Mucosa of descending colon (tissue), 3 donors: Measurements from ENCODE around the gene CERS2. TPM values are rescaled to one million over a fixed set of nuclear protein-coding genes. Genes with fewer than 3 reads are reported as not detected.
A peak's percentile ranks its signal among the peaks of the same experiment; 100 is the strongest.

Source experiments
- ATAC-seq: fragments of 200-7000 bp; cut with Tn5 transposase; one replicate; pipeline ENCODE4 v1.9.1; 2020; ENCODE audit warnings: mild to moderate bottlenecking, moderate library complexity
- DNase-seq, 3 donors: peaks; one replicate each; pipeline ENCODE4 v3.0.0-alpha.2; 2020
- H3K36me3 ChIP-seq: fragments of 200-600 bp; one replicate; pipeline ENCODE4 v1.8.0; 2021; ENCODE audit warnings: low read depth, mild to moderate bottlenecking
- H3K4me1 ChIP-seq: fragments of 200-600 bp; one replicate; pipeline ENCODE4 v1.8.0; 2021; ENCODE audit warnings: low read depth, mild to moderate bottlenecking
- H3K4me3 ChIP-seq: fragments of 200-600 bp; one replicate; pipeline ENCODE4 v1.8.0; 2021; ENCODE audit warnings: mild to moderate bottlenecking
- H3K9me3 ChIP-seq: fragments of 200-600 bp; one replicate; pipeline ENCODE4 v1.8.0; 2021; ENCODE audit warnings: mild to moderate bottlenecking
- CTCF ChIP-seq: fragments of 200-600 bp; IDR thresholded peaks from one replicate; pipeline ENCODE4 v1.8.0; 2022; ENCODE audit warnings: antibody characterized with exemption, mild to moderate bottlenecking
- intact Hi-C, 2 donors: fragments of 100-400 bp; cut with DNase I in 1 of 2; cut with micrococcal nuclease in 1 of 2; formaldehyde crosslinking; loops; one replicate each; pipeline versions ENCODE4 v1.11.0 to v1.11.1; 2022; cut with DNase I, micrococcal nuclease
- total RNA-seq, 3 donors: library from RNA; stranded (reverse); fragmentation: NEBNext Ultra II Directional in 2 of 3; extraction: Animal tissue kit (Norgen Biotek cat#: 25700) in 2 of 3; gene quantifications; one replicate each; pipeline versions ENCODE4 v1.2.1 to v1.2.4, GENCODE V29; 2021 to 2023
- donor health status: DM: no; HTN: no; CAD: no; lungs with moderate emphysema.
- donor health status: DM: no; HTN: no; CAD: no.
- donor health status: DM: no; HTN: yes; CAD: no.

Gene CERS2
- total RNA-seq, 3 donors from 2014 or later, result 142 to 209 (median 186) TPM

- ATAC-seq, result peak; percentile 73
- TF ChIP-seq CTCF, result no peak
- intact Hi-C loops, result loop anchor here in 1 of 2 donors (10.0 kb wide), 1 partner anchor 52 kb away; the partner anchor contains the start of gene SETDB1
- Histone ChIP-seq H3K4me1 (peaks cover 37% of the 10 kb centered on the region), H3K36me3 (no peaks in the 10 kb centered on the region), H3K9me3 (no peaks in the 10 kb centered on the region), H3K4me3 (no peak overlapping the region)
- peak; percentile 91 to 92 (median 91) for DNase-seq
Observed at GRCh38 chr1:150976879-150977694, 2.5 kb upstream of the CERS2 start.

DNA sequence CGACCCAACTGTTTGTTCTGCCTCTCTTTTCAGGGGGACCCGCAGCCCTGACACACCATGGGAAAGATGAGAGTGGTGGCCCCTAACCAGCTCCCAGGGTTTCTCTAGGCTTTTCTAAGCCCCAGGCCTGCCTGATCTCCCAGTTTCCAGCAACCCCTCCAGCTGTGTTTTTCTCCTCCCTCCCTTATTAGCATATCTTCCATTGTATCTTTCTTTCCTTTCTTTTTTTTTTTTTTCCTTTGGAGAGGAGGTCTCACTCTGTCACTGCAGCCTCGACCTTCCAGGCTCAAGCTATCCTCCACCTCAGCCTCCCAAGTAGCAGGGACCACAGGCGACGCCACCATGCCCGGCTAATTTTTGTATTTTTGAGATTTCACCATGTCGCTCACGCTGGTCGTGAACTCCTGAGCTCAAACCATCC lies 1.8 kb upstream of the CERS2 start:
- intact Hi-C loops, result loop anchor here in 1 of 2 donors (10.0 kb wide), 1 partner anchor 52 kb away; the partner anchor contains the start of gene SETDB1
- H3K36me3 ChIP-seq, result no peaks in the 10 kb centered on the region
- ATAC-seq (no peak), DNase-seq (no peak)
- no peak for TF ChIP-seq CTCF
- H3K4me1 ChIP-seq, result peaks cover 37% of the 10 kb centered on the region
- no peak overlapping the region for H3K4me3 ChIP-seq
- no peaks in the 10 kb centered on the region for H3K9me3 ChIP-seq

DNA sequence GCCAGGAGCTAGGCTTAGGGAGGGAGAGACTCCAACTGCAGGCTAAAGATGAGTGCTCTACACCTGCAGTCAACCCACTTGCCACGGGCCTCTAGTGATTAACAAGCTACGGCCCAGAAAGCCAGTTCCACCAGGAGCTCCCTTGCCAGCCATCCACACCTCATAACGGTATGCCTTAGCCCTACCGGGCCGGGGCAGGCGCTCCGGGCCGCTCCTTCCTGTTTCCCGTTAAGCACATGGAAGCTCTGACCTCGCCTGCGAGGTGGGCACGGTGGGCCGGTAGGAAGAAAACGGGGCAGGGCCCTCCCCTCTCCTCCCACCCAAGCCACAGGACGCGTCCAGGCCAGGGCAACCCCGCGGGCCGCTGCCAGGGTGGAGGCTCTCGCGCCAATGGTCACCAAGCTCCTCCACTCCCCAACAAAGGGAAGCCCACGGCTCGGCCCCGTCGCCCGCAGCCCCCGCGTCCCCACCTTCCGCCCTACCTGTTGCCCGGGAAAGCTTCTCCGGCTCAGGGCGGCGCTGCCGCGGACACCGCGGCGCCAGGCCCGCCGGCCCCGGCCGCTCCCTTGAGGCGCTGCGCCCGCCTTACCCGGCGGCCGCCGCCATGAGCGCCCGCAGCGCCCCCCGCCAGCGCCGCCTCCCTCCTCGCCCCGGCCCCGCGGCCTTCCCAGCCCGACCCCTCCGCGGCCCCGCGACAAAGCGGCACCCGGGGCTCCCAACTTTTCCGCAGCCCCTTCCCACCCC lies 627 bp downstream of the CERS2 start:
- peak; percentile 58 to 70 (median 67) for DNase-seq
- ATAC-seq, result peak; percentile 50
- peaks cover 46% of the 10 kb centered on the region for H3K4me1 ChIP-seq
- intact Hi-C loops, result loop anchor here in 1 of 2 donors (10.0 kb wide), 1 partner anchor 49 kb away; the partner anchor contains the start of gene SETDB1
- H3K4me3 ChIP-seq, result peak overlapping the region; percentile 83
- H3K9me3 ChIP-seq, result no peaks in the 10 kb centered on the region
- TF ChIP-seq CTCF, result no peak
- H3K36me3 ChIP-seq, result no peaks in the 10 kb centered on the region

DNA sequence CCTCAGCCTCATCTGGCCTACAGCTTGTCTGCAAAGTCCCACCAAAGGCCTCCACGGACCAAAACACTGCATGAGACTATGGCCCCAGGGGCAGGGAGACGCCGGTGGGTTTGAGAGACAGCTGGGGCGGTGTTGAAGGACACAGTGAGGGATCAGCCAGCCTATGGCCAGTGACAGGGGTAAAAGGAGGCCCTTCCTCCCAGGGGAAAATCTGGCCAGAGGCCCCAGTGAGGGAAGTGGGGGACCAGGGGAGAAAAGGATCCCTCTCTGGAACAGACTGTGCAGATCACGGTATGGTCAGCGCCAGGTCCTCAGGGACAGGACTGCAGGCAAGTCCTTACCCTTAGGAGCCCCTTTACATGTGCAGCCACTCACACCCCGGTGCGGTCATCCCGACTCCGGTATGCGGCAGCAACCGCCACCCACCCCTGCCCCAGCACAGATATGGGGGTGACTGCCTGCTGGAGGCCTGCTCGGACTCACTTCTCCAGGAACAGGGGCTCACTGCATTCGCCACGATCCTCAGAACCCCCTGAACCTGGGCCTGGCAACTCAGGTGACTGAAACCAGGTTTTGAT lies 1.3 kb downstream of the CERS2 start:
- DNase-seq, result peak in 2 of 3 donors; percentile 49 to 63
- no peaks in the 10 kb centered on the region for H3K9me3 ChIP-seq
- H3K4me3 ChIP-seq, result peak overlapping the region; percentile 83
- peaks cover 46% of the 10 kb centered on the region for H3K4me1 ChIP-seq
- ATAC-seq, result no peak
- no peak for TF ChIP-seq CTCF
- H3K36me3 ChIP-seq, result no peaks in the 10 kb centered on the region
- intact Hi-C loops, result loop anchor here in 1 of 2 donors (10.0 kb wide), 1 partner anchor 49 kb away; the partner anchor contains the start of gene SETDB1

DNA sequence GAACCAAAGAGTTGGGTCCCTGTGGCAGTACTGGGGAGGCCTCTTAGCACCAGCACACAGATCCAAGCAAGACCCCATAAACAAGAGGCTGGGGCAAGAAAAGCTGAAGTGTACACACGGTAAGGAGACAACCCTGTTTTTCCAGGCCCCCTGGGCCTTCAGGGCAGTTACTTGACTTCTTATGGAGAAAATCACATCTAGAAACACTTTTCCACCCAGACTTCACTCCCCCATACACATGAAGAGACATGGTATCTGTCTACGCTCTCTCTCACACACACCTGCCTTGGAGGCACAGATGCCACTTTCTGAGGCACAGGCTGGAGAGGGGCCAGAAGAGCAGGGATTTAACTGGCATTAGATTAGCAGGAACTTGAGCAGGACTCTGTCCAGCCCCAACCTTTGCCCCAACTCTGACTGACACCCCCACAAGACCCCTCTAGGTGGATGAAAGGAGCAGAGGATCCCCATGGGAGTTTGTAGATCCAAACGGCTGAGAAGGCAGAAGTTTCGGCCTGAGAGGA lies 2.2 kb downstream of the CERS2 start:
- H3K36me3 ChIP-seq, result peaks cover 2% of the 10 kb centered on the region
- ATAC-seq (no peak), DNase-seq (no peak)
- TF ChIP-seq CTCF, result no peak
- H3K4me1 ChIP-seq, result peaks cover 42% of the 10 kb centered on the region
- intact Hi-C loops, result loop anchor here in 1 of 2 donors (10.0 kb wide), 1 partner anchor 48 kb away; the partner anchor contains the start of gene SETDB1
- H3K4me3 ChIP-seq, result no peak overlapping the region
- H3K9me3 ChIP-seq, result no peaks in the 10 kb centered on the region
